ENCODE measurements around the gene IFNA8. TPM values are rescaled to one million over a fixed set of nuclear protein-coding genes. Genes with fewer than 3 reads are reported as not detected.
A peak's percentile ranks its signal among the peaks of the same experiment; 100 is the strongest.
"Not testable (repeated sequence)": the region's sequence is repeated elsewhere in the genome, so short reads cannot be mapped to it uniquely, and the experiment has no call there.

IFNA8 gene
- total RNA-seq, result not detected in 2 replicates

GRCh38 chr9:21408817-21409216 lies at the start of gene IFNA8:
TSS of gene IFNA8 (plus strand) at chr9:21409117. CDS start at chr9:21409177, 60 bp downstream.
- DNase-seq (ENCODE audit: low spot score), result no peak
- no peaks in the 10 kb centered on the region for H3K36me3 Mint-ChIP-seq (ENCODE audit: low read depth)
- intact Hi-C loops (cut with micrococcal nuclease), result loop anchor here (10.0 kb wide), 1 partner anchor 566 kb away; no protein-coding TSS in a partner anchor
- no peaks in the 10 kb centered on the region for H3K4me1 Mint-ChIP-seq (ENCODE audit: low read depth)
- H3K27me3 Mint-ChIP-seq (ENCODE audit: insufficient read depth), result peaks cover 33% of the 10 kb centered on the region
- H3K4me3 Mint-ChIP-seq, result no peak within 1 kb of the TSS
- no peak within 1 kb of the TSS for H3K27ac Mint-ChIP-seq
- no peaks in the 10 kb centered on the region for H3K9me3 Mint-ChIP-seq

DNA sequence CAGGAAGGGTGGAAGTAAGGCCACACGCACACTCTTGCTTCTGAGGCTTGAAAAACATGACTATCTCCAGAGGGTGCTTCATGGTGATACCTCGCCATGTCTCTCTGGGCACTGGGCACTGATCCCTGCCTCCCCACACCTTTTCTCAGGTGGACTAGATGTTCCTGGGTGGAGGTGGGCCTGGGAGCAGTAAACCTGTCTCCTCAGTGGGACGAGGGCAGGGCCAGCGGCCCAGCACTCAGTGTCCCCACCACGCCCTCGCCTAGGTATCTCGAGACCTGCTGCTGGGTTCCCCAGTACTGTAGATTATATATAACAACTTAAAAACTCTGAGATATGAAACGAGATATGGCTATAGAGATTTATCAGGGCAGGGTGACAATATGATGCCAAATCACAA lies 46.6 kb upstream of the IFNA8 start:
- DNase-seq (ENCODE audit: low spot score), result no peak
- intact Hi-C loops (cut with micrococcal nuclease), result no loop called here
- Mint-ChIP-seq H3K27ac (no peak overlapping the region), H3K4me1 (ENCODE audit: low read depth) (peaks cover 10% of the 10 kb centered on the region), H3K27me3 (ENCODE audit: insufficient read depth) (peaks cover 59% of the 10 kb centered on the region), H3K9me3 (no peaks in the 10 kb centered on the region), H3K36me3 (ENCODE audit: low read depth) (peaks cover 7% of the 10 kb centered on the region), H3K4me3 (no peak overlapping the region)

DNA sequence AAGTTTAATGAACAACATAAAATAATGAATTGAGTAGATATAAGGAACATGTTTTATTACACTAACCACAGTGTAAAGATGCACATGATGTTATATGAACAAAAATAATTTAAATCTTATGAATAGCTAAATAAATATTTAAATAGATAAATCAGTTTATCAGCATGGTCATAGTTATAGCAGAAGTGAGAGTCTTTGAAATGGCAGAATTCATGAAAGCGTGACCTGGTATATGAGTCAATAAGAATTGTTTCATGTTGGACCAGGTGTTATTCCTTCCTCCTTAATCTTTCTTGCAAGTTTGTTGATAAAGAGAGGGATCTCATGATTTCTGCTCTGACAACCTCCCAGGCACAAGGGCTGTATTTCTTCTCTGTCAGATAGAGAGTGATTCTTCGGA lies 41.7 kb upstream of the IFNA8 start:
- H3K27ac Mint-ChIP-seq; H3K4me1 Mint-ChIP-seq (ENCODE audit: low read depth); H3K36me3 Mint-ChIP-seq (ENCODE audit: low read depth); H3K4me3 Mint-ChIP-seq; DNase-seq (ENCODE audit: low spot score); intact Hi-C loops (cut with micrococcal nuclease); H3K9me3 Mint-ChIP-seq: not testable (repeated sequence)
- H3K27me3 Mint-ChIP-seq (ENCODE audit: insufficient read depth), result peaks cover 43% of the 10 kb centered on the region

DNA sequence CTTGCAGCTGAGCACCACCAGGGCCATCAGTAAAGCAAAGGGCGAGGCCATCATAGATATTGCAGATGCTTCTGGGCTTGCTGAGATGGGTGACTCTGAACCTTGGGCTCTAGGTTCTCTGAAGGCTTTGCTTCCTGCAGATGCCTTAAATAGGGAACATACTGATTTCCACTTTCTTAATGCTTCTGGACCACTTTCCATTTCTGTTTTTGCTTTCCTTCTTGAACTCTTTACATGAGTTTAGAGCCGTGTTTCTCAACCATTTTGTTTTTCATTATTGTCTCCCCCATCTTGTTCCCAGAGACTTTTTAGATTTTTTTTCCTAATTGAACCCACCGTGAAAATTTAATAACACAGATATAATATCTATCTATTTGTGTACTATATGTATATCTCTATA lies 41.0 kb upstream of the IFNA8 start, which contains the start of gene IFNA13:
TSS of gene IFNA13 (minus strand) at position 101 of the 400 bp plus-strand sequence. CDS start at position 54, 47 bp downstream.
- Mint-ChIP-seq H3K36me3 (ENCODE audit: low read depth) (no peaks in the 10 kb centered on the region), H3K9me3 (no peaks in the 10 kb centered on the region), H3K27me3 (ENCODE audit: insufficient read depth) (peaks cover 38% of the 10 kb centered on the region), H3K4me1 (ENCODE audit: low read depth) (no peaks in the 10 kb centered on the region), H3K4me3 (no peak within 1 kb of the TSS), H3K27ac (no peak within 1 kb of the TSS)
- DNase-seq (ENCODE audit: low spot score), result no peak
- intact Hi-C loops (cut with micrococcal nuclease), result no loop called here

GRCh38 chr9:21371467-21371866 lies 37.5 kb upstream of the IFNA8 start:
- H3K27ac Mint-ChIP-seq; intact Hi-C loops (cut with micrococcal nuclease); H3K9me3 Mint-ChIP-seq; H3K36me3 Mint-ChIP-seq (ENCODE audit: low read depth); H3K4me1 Mint-ChIP-seq (ENCODE audit: low read depth); DNase-seq (ENCODE audit: low spot score); H3K4me3 Mint-ChIP-seq: not testable (repeated sequence)
- H3K27me3 Mint-ChIP-seq (ENCODE audit: insufficient read depth), result peaks cover 20% of the 10 kb centered on the region

- peaks cover 18% of the 10 kb centered on the region for H3K4me1 Mint-ChIP-seq (ENCODE audit: low read depth)
- intact Hi-C loops (cut with micrococcal nuclease), result loop anchor here (1.0 kb wide), 1 partner anchor 24 kb away; no protein-coding TSS in a partner anchor
- H3K27ac Mint-ChIP-seq, result no peak overlapping the region
- peak overlapping the region; percentile 3 for H3K4me3 Mint-ChIP-seq
- no peaks in the 10 kb centered on the region for H3K36me3 Mint-ChIP-seq (ENCODE audit: low read depth)
- H3K27me3 Mint-ChIP-seq (ENCODE audit: insufficient read depth), result peaks cover 43% of the 10 kb centered on the region
- H3K9me3 Mint-ChIP-seq, result no peaks in the 10 kb centered on the region
- DNase-seq (ENCODE audit: low spot score), result peak; percentile 6
Observed at GRCh38 chr9:21381448-21382339, 27.2 kb upstream of the IFNA8 start.

DNA sequence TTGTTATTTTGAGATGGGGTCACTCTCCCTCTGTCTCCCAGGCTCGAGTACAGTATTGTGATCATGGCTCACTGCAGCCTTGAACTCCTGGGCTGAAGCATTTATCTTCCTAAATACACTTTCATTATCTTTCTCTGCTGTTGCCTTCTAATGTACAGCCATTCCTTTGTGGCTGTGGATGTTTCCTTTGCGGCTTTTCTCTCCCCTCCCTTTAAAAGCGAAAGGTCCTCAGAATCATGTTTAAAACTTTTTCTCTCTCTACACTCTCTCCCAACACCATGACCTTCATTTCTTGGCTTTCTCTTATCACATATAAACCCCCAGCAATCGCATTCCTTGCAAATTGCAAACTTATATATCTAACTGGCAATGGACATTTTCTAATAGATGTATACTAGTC lies 25.3 kb upstream of the IFNA8 start:
- H3K27ac Mint-ChIP-seq, result no peak overlapping the region
- H3K36me3 Mint-ChIP-seq (ENCODE audit: low read depth), result no peaks in the 10 kb centered on the region
- H3K4me3 Mint-ChIP-seq, result no peak overlapping the region
- intact Hi-C loops (cut with micrococcal nuclease), result no loop called here
- peaks cover 53% of the 10 kb centered on the region for H3K27me3 Mint-ChIP-seq (ENCODE audit: insufficient read depth)
- H3K4me1 Mint-ChIP-seq (ENCODE audit: low read depth), result peaks cover 18% of the 10 kb centered on the region
- no peaks in the 10 kb centered on the region for H3K9me3 Mint-ChIP-seq
- no peak for DNase-seq (ENCODE audit: low spot score)

DNA sequence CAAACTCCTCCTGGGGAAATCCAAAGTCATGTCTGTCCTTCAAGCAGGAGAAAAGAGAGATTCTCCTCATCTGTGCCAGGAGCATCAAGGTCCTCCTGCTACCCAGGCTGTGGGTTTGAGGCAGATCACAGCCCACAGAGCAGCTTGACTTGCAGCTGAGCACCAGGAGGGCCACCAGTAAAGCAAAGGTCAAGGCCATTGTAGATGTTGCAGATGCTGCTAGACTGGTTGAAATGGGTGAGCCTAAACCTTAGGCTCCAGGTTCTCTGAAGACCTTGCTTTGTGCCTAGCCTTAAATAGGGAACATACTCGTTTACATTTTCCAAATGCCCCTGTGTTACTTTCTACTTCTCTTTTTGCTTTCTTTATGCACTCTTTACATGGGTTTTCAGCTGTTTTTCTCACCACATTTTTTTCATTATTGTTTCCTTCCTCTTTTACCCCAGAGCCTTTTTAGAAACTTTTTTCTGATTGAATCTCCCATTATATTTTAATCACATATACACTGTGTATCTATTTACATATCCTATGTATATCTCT lies 23.7 kb upstream of the IFNA8 start, which contains the start of gene IFNA2:
TSS of gene IFNA2 (minus strand) at position 268 of the 540 bp plus-strand sequence. CDS start at position 199, 69 bp downstream.
- Mint-ChIP-seq H3K4me3 (no peak within 1 kb of the TSS), H3K4me1 (ENCODE audit: low read depth) (peaks cover 18% of the 10 kb centered on the region), H3K9me3 (no peaks in the 10 kb centered on the region), H3K27me3 (ENCODE audit: insufficient read depth) (peaks cover 49% of the 10 kb centered on the region), H3K27ac (no peak within 1 kb of the TSS), H3K36me3 (ENCODE audit: low read depth) (no peaks in the 10 kb centered on the region)
- DNase-seq (ENCODE audit: low spot score), result no peak
- intact Hi-C loops (cut with micrococcal nuclease), result no loop called here

DNA sequence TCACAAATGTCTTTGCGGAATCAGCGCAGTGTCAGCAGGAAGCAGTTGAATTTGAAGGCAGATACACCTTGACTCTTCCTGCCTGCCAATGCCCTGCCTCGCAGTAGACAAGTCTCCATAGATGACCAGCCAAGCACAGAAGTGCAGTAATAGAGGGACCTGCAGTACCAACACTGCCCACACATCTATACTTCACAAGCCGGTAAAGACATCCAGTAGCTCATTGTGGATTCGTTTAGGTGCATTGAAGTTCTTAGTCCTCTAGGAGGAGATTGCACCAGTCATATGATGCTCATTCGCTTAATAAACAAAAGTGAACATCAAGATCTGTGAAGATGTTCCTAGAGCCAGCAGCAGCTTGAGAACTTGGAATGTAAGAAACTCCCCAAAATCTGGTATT lies 16.6 kb upstream of the IFNA8 start:
- intact Hi-C loops (cut with micrococcal nuclease), result loop anchor here (10.0 kb wide), 1 partner anchor 197 kb away; no protein-coding TSS in a partner anchor
- no peak for DNase-seq (ENCODE audit: low spot score)
- Mint-ChIP-seq H3K27ac (no peak overlapping the region), H3K36me3 (ENCODE audit: low read depth) (no peaks in the 10 kb centered on the region), H3K9me3 (no peaks in the 10 kb centered on the region), H3K27me3 (ENCODE audit: insufficient read depth) (peaks cover 70% of the 10 kb centered on the region), H3K4me1 (ENCODE audit: low read depth) (peaks cover 10% of the 10 kb centered on the region), H3K4me3 (no peak overlapping the region)

DNA sequence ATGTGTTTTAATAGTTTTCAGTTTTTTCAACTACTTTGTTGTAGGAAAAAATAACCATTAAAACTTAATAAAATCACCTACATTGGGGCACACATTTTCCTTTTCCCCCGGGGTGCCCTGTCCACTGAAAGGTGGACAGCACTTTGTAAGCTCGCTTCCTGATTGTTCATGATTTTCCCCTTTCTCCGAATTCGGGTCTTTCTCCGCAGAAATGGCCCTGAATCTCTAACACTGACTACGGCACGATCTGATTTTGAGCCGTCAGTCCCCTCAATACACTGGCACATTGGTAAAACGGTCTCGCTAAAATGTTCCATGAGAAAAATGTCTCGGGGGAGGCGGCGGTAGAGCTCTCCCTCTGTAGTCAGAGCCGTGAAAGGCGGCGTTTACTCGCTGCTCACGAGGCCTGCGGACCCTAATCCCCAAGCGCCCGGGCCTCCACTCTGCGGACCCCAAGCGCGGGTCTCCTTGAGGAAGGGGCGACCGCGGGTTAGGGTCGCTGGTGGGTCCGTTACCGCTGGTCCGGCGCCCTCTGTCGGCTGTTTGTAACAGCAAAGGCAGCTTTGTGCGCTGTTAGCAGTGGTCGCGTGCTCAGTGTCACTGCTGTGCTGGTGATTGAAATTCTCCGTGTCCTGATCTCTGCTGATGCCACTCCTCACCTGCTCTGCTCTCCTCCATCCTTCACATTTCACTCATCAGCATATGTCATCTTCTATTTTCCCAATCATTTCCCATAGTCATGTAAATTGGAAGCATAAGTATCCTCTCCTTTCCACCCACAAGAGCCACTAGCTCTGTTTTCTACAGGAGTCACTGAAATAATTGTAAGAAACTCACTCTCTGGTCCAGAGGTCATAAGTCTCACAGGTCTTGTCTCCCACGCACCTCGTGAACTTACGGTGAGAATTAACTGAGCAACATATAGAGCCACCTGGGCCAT lies 12.9 kb upstream of the IFNA8 start:
- Mint-ChIP-seq H3K9me3 (no peaks in the 10 kb centered on the region), H3K27me3 (ENCODE audit: insufficient read depth) (peaks cover 64% of the 10 kb centered on the region), H3K27ac (no peak overlapping the region), H3K4me3 (peak overlapping the region; percentile 78), H3K36me3 (ENCODE audit: low read depth) (no peaks in the 10 kb centered on the region), H3K4me1 (ENCODE audit: low read depth) (peaks cover 10% of the 10 kb centered on the region)
- peak; percentile 28 for DNase-seq (ENCODE audit: low spot score)
- intact Hi-C loops (cut with micrococcal nuclease), result loop anchor here (1.0 to 10.0 kb wide), 5 partner anchors 61 to 201 kb away; partner anchors contain the start of gene KLHL9

GRCh38 chr9:21398955-21399489 lies 9.9 kb upstream of the IFNA8 start:
- Mint-ChIP-seq H3K27me3 (ENCODE audit: insufficient read depth) (peaks cover 63% of the 10 kb centered on the region), H3K9me3 (no peaks in the 10 kb centered on the region), H3K27ac (no peak overlapping the region), H3K4me3 (no peak overlapping the region), H3K4me1 (ENCODE audit: low read depth) (peaks cover 10% of the 10 kb centered on the region), H3K36me3 (ENCODE audit: low read depth) (no peaks in the 10 kb centered on the region)
- intact Hi-C loops (cut with micrococcal nuclease), result loop anchor here (10.0 kb wide), 1 partner anchor 204 kb away; no protein-coding TSS in a partner anchor
- DNase-seq (ENCODE audit: low spot score), result no peak

GRCh38 chr9:21399956-21400355 lies 9.0 kb upstream of the IFNA8 start:
- intact Hi-C loops (cut with micrococcal nuclease), result loop anchor here (10.0 kb wide), 2 partner anchors 205 to 575 kb away; no protein-coding TSS in a partner anchor
- H3K27me3 Mint-ChIP-seq (ENCODE audit: insufficient read depth), result peaks cover 72% of the 10 kb centered on the region
- H3K9me3 Mint-ChIP-seq, result no peaks in the 10 kb centered on the region
- no peak overlapping the region for H3K4me3 Mint-ChIP-seq
- peaks cover 10% of the 10 kb centered on the region for H3K4me1 Mint-ChIP-seq (ENCODE audit: low read depth)
- H3K36me3 Mint-ChIP-seq (ENCODE audit: low read depth), result no peaks in the 10 kb centered on the region
- H3K27ac Mint-ChIP-seq, result no peak overlapping the region
- DNase-seq (ENCODE audit: low spot score), result no peak

All from activated T-helper 1 cell treated with anti-CD3 and anti-CD28 coated beads, Interleukin-12 subunit alpha, Interleukin-12 subunit beta, Interleukin-2, Interleukin-4 antibody, amounts not matched to agents 30 ng/mL and 10 ng/mL and 1 ng/mL, durations not matched to agents 14 hours and 24 hours and 36 hours (primary cell).